Activated CD8-positive, alpha-beta memory T cell treated with anti-CD3 and anti-CD28 coated beads for 4 hours (primary cell): ENCODE measurements around the gene A3GALT2.
"Not testable (repeated sequence)": the region's sequence is repeated elsewhere in the genome, so short reads cannot be mapped to it uniquely, and the experiment has no call there.

ENCODE experiments used
- DNase-seq, 2 donors: peaks; one replicate each; pipeline ENCODE4 v3.0.0-alpha.2; 2020; ENCODE audit warnings: low read depth in 2 of 2

The A3GALT2 gene

GRCh38 chr1:33294071-33295010 is 26.6 kb downstream of the A3GALT2 start:
- DNase-seq: no peak

GRCh38 chr1:33292726-33293340 is 28.1 kb downstream of the A3GALT2 start:
- DNase-seq: no peak

GRCh38 chr1:33290615-33291014 is 30.3 kb downstream of the A3GALT2 start:
- not testable (repeated sequence) for DNase-seq

GRCh38 chr1:33289858-33290154 is 31.1 kb downstream of the A3GALT2 start:
- no peak for DNase-seq

- no peak for DNase-seq
These were observed 31.7 kb downstream of the A3GALT2 start for GRCh38 chr1:33288976-33289857.

- no peak for DNase-seq
These were observed 33.6 kb downstream of the A3GALT2 start for GRCh38 chr1:33287317-33287716.

GRCh38 chr1:33286451-33287185 is 34.3 kb downstream of the A3GALT2 start:
- no peak for DNase-seq

- DNase-seq: no peak
These were observed 36.8 kb downstream of the A3GALT2 start for GRCh38 chr1:33284049-33284448.

- DNase-seq: no peak
These were observed 38.1 kb downstream of the A3GALT2 start for GRCh38 chr1:33282791-33283190.

GRCh38 chr1:33281554-33282303 is 39.2 kb downstream of the A3GALT2 start:
- DNase-seq: no peak

GRCh38 chr1:33280091-33280661 is 40.7 kb downstream of the A3GALT2 start:
- no peak for DNase-seq

- no peak for DNase-seq
These were observed 43.3 kb downstream of the A3GALT2 start for GRCh38 chr1:33277488-33278084.

- no peak for DNase-seq
These were observed 44.2 kb downstream of the A3GALT2 start for GRCh38 chr1:33276573-33277298.

GRCh38 chr1:33275706-33276572 is 45.0 kb downstream of the A3GALT2 start:
- no peak for DNase-seq

- no peak for DNase-seq
These were observed 45.7 kb downstream of the A3GALT2 start for GRCh38 chr1:33275195-33275594.

GRCh38 chr1:33274446-33274845 is 46.5 kb downstream of the A3GALT2 start:
- DNase-seq: no peak

GRCh38 chr1:33273961-33274371 is 46.9 kb downstream of the A3GALT2 start:
- DNase-seq: no peak

- DNase-seq: no peak
These were observed 47.5 kb downstream of the A3GALT2 start for GRCh38 chr1:33273406-33273805.
